Urinary bladder (tissue), 4 donors: ENCODE measurements around the gene MYOM1. TPM values are rescaled to one million over a fixed set of nuclear protein-coding genes. Genes with fewer than 3 reads are reported as not detected.

Experiments
- DNase-seq: peaks from one replicate; pipeline ENCODE4 v3.0.0-alpha.2; 2015; ENCODE audit errors: extremely low spot score
- H3K27ac ChIP-seq: one replicate; pipeline ENCODE4 v1.5.1; 2013; ENCODE audit warnings: low read depth, mild to moderate bottlenecking, moderate library complexity
- H3K36me3 ChIP-seq: one replicate; pipeline ENCODE4 v1.6.1; 2013; ENCODE audit warnings: mild to moderate bottlenecking, moderate library complexity; ENCODE audit not compliant: insufficient read depth
- H3K4me1 ChIP-seq: one replicate; pipeline ENCODE4 v1.6.1; 2013; ENCODE audit warnings: mild to moderate bottlenecking, moderate library complexity; ENCODE audit not compliant: insufficient read depth
- H3K4me3 ChIP-seq: one replicate; pipeline ENCODE4 v1.5.1; 2013; ENCODE audit warnings: low read depth, low read length
- WGBS: extraction: QIAGEN DNeasy Blood & Tissue Kit; methylation state at CpG from one replicate; pipeline ENCODE4 v1.1.7; 2013; 5-methylcytosine and 5-hydroxymethylcytosine counted together
- polyA plus RNA-seq: library from polyadenylated mRNA; stranded (reverse); fragments of 200-250 nt; gene quantifications from one replicate; pipeline ENCODE4 v1.2.3, GENCODE V29; 2013
- total RNA-seq: library from RNA; depleted of rRNA; stranded (reverse); fragments of >200 nt; gene quantifications from one replicate; pipeline ENCODE4 v1.2.3, GENCODE V29; 2014
- donor health status: healthy with polysubstance abuse.
- donor health status: healthy.

Gene MYOM1
- total and polyA plus RNA-seq, 2 donors = 14.9 to 41.9 TPM

- H3K36me3 ChIP-seq = peaks cover 8% of the 10 kb centered on the region
- no peaks in the 10 kb centered on the region for H3K4me1 ChIP-seq
- no peak overlapping the region for H3K4me3 ChIP-seq
- H3K27ac ChIP-seq = peak overlapping the region; percentile 66
- WGBS = 40% methylated on average over 5 of the region's 5 CpGs
- DNase-seq = no peak
Measured at GRCh38 chr18:3256693-3257626, 37.2 kb upstream of the MYOM1 start.

GRCh38 chr18:3255611-3256165 lies 35.9 kb upstream of the MYOM1 start:
- WGBS = 75% methylated on average over 5 of the region's 5 CpGs
- no peak for DNase-seq
- peak overlapping the region; percentile 45 for H3K27ac ChIP-seq
- H3K4me1 ChIP-seq = no peaks in the 10 kb centered on the region
- no peak overlapping the region for H3K4me3 ChIP-seq
- peaks cover 8% of the 10 kb centered on the region for H3K36me3 ChIP-seq

- no peaks in the 10 kb centered on the region for H3K4me1 ChIP-seq
- H3K36me3 ChIP-seq = peaks cover 8% of the 10 kb centered on the region
- H3K27ac ChIP-seq = no peak overlapping the region
- no peak for DNase-seq
- 83% methylated on average over 4 of the region's 4 CpGs for WGBS
- no peak overlapping the region for H3K4me3 ChIP-seq
Measured at GRCh38 chr18:3254725-3255124, 35.0 kb upstream of the MYOM1 start.

- H3K4me1 ChIP-seq = peaks cover 2% of the 10 kb centered on the region
- WGBS = 91% methylated on average over 1 of the region's 1 CpG
- no peaks in the 10 kb centered on the region for H3K36me3 ChIP-seq
- no peak for DNase-seq
- no peak overlapping the region for H3K27ac ChIP-seq
- H3K4me3 ChIP-seq = no peak overlapping the region
Measured at GRCh38 chr18:3252843-3253242, 33.1 kb upstream of the MYOM1 start.

- DNase-seq = no peak
- Histone ChIP-seq H3K36me3 (no peaks in the 10 kb centered on the region), H3K27ac (no peak overlapping the region), H3K4me3 (no peak overlapping the region), H3K4me1 (peaks cover 2% of the 10 kb centered on the region)
- 35% methylated on average over 3 of the region's 3 CpGs for whole genome bisulfite sequencing
Measured at GRCh38 chr18:3251963-3252277, 32.2 kb upstream of the MYOM1 start.

GRCh38 chr18:3251249-3251962 lies 31.6 kb upstream of the MYOM1 start:
- Histone ChIP-seq H3K4me1 (peaks cover 2% of the 10 kb centered on the region), H3K27ac (no peak overlapping the region), H3K36me3 (no peaks in the 10 kb centered on the region), H3K4me3 (no peak overlapping the region)
- no peak for DNase-seq
- WGBS = 65% methylated on average over 8 of the region's 8 CpGs

GRCh38 chr18:3250237-3251107 lies 30.7 kb upstream of the MYOM1 start:
- H3K4me1 ChIP-seq = peaks cover 2% of the 10 kb centered on the region
- no peak for DNase-seq
- H3K27ac ChIP-seq = no peak overlapping the region
- no peak overlapping the region for H3K4me3 ChIP-seq
- H3K36me3 ChIP-seq = no peaks in the 10 kb centered on the region
- WGBS = 34% methylated on average over 6 of the region's 6 CpGs

GRCh38 chr18:3248658-3249359 lies 29.0 kb upstream of the MYOM1 start:
- Histone ChIP-seq H3K27ac (no peak overlapping the region), H3K4me3 (peak overlapping the region; percentile 72), H3K4me1 (peaks cover 2% of the 10 kb centered on the region), H3K36me3 (no peaks in the 10 kb centered on the region)
- peak; percentile 13 for DNase-seq
- 20% methylated on average over 9 of the region's 9 CpGs for WGBS

- under 1% methylated on average over 22 of the region's 22 CpGs for WGBS
- DNase-seq = peak; percentile 14
- Histone ChIP-seq H3K4me1 (peaks cover 2% of the 10 kb centered on the region), H3K4me3 (peak overlapping the region; percentile 72), H3K36me3 (no peaks in the 10 kb centered on the region), H3K27ac (peak overlapping the region; percentile 99)
Measured at GRCh38 chr18:3248062-3248657, 28.4 kb upstream of the MYOM1 start.

GRCh38 chr18:3247240-3248061 lies 27.7 kb upstream of the MYOM1 start, which contains the start of gene MYL12A:
Gene MYL12A, plus strand, starts transcription at chr18:3247801. Its CDS starts 5,447 bp downstream, at chr18:3253248.
- peak within 1 kb of the TSS; percentile 99 for H3K27ac ChIP-seq
- H3K4me3 ChIP-seq = peak within 1 kb of the TSS; percentile 72
- DNase-seq = peak; percentile 92
- under 1% methylated on average over 65 of the region's 65 CpGs for WGBS
- no peaks in the 10 kb centered on the region for H3K36me3 ChIP-seq
- peaks cover 2% of the 10 kb centered on the region for H3K4me1 ChIP-seq

GRCh38 chr18:3246635-3247239 lies 27.0 kb upstream of the MYOM1 start:
- 38% methylated on average over 23 of the region's 23 CpGs for WGBS
- H3K4me1 ChIP-seq = peaks cover 2% of the 10 kb centered on the region
- DNase-seq = no peak

More at GRCh38 chr18:3246635-3247239, 27.0 kb upstream of the MYOM1 start:
- Histone ChIP-seq H3K4me3 (peak overlapping the region; percentile 72), H3K27ac (peak overlapping the region; percentile 71), H3K36me3 (no peaks in the 10 kb centered on the region)
